Measurements from ENCODE around the gene STRN4. TPM values are rescaled to one million over a fixed set of nuclear protein-coding genes. Genes with fewer than 3 reads are reported as not detected.
A peak's percentile ranks its signal among the peaks of the same experiment; 100 is the strongest.

The STRN4 gene
- total and polyA plus RNA-seq, 2 donors (not counting 1 experiment from before 2014, with no cell fraction given): 33.7 to 56.0 TPM

GRCh38 chr19:46786236-46787039, 40.2 kb upstream of the STRN4 start:
- no peaks in the 10 kb centered on the region for H3K9me3 ChIP-seq (ENCODE audit: control insufficient read depth, insufficient read depth, low read depth, low read length)
- TF ChIP-seq, protein P1, sequence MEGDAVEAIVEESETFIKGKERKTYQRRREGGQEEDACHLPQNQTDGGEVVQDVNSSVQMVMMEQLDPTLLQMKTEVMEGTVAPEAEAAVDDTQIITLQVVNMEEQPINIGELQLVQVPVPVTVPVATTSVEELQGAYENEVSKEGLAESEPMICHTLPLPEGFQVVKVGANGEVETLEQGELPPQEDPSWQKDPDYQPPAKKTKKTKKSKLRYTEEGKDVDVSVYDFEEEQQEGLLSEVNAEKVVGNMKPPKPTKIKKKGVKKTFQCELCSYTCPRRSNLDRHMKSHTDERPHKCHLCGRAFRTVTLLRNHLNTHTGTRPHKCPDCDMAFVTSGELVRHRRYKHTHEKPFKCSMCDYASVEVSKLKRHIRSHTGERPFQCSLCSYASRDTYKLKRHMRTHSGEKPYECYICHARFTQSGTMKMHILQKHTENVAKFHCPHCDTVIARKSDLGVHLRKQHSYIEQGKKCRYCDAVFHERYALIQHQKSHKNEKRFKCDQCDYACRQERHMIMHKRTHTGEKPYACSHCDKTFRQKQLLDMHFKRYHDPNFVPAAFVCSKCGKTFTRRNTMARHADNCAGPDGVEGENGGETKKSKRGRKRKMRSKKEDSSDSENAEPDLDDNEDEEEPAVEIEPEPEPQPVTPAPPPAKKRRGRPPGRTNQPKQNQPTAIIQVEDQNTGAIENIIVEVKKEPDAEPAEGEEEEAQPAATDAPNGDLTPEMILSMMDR (conservative IDR thresholded peaks at IDR 0.05 in 1 of 2, IDR thresholded peaks at IDR 0.05 in 1 of 2; ENCODE audit: low read depth in 1 of 2, low read length in 2 of 2): no peak
- TF ChIP-seq EZH2 (IDR thresholded peaks at IDR 0.05; ENCODE audit: low read length, missing control alignments): no peak
- peak overlapping the region; percentile 82 to 99 (median 92) for H3K4me3 ChIP-seq (replicated peaks in 1 of 4; ENCODE audit: control extremely low read depth in 1 of 4, insufficient read depth in 1 of 4, low read depth in 3 of 4, low read length in 4 of 4)
- H3K4me1 ChIP-seq (ENCODE audit: control insufficient read depth, extremely low read depth, insufficient read depth, low read length): peaks cover 7% of the 10 kb centered on the region
- DNase-seq (ENCODE audit: low read depth in 2 of 2): peak; percentile 77 to 94
- peak overlapping the region; percentile 89 for H3K9ac ChIP-seq (ENCODE audit: insufficient read depth, low read length)
- no peaks in the 10 kb centered on the region for H4K20me1 ChIP-seq (ENCODE audit: control insufficient read depth, extremely low read depth, insufficient read depth, low read length)
- peaks cover 14% of the 10 kb centered on the region for H3K36me3 ChIP-seq (ENCODE audit: control insufficient read depth, insufficient read depth, low read length)
- no peak overlapping the region for H2AFZ ChIP-seq (ENCODE audit: low read length)
- peaks cover 60% of the 10 kb centered on the region for H3K79me2 ChIP-seq (ENCODE audit: control insufficient read depth, insufficient read depth, low read length)
- peak overlapping the region; percentile 86 for H3K4me2 ChIP-seq (ENCODE audit: extremely low read depth, insufficient read depth, low read length)
- no peaks in the 10 kb centered on the region for H3K27me3 ChIP-seq (ENCODE audit: control insufficient read depth, insufficient read depth, low read length)
- H3K27ac ChIP-seq (ENCODE audit: insufficient read depth, low read length): peak overlapping the region; percentile 98

DNA sequence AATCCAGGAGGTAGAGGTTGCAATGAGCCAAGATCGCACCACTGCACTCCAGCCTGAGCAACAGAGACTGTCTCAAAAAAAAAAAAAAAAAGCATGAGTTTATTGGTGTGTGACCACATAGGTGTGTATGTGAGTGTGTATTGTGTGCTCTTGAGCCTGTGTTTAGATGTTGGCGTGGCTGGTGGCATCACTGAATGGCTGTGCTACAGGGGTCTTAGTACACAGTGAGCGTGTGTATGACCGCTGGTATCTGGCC, 39.7 kb upstream of the STRN4 start:
- no peak overlapping the region for H2AFZ ChIP-seq (ENCODE audit: low read length)
- H3K9ac ChIP-seq (ENCODE audit: insufficient read depth, low read length): peak overlapping the region; percentile 89
- peaks cover 9% of the 10 kb centered on the region for H3K4me1 ChIP-seq (ENCODE audit: control insufficient read depth, extremely low read depth, insufficient read depth, low read length)
- H3K4me2 ChIP-seq (ENCODE audit: extremely low read depth, insufficient read depth, low read length): peak overlapping the region; percentile 86
- TF ChIP-seq EZH2 (IDR thresholded peaks at IDR 0.05; ENCODE audit: low read length, missing control alignments): no peak
- peaks cover 14% of the 10 kb centered on the region for H3K36me3 ChIP-seq (ENCODE audit: control insufficient read depth, insufficient read depth, low read length)
- no peaks in the 10 kb centered on the region for H4K20me1 ChIP-seq (ENCODE audit: control insufficient read depth, extremely low read depth, insufficient read depth, low read length)
- H3K27ac ChIP-seq (ENCODE audit: insufficient read depth, low read length): peak overlapping the region; percentile 98
- no peaks in the 10 kb centered on the region for H3K27me3 ChIP-seq (ENCODE audit: control insufficient read depth, insufficient read depth, low read length)
- H3K4me3 ChIP-seq (replicated peaks in 1 of 4; ENCODE audit: control extremely low read depth in 1 of 4, insufficient read depth in 1 of 4, low read depth in 3 of 4, low read length in 4 of 4): peak overlapping the region; percentile 82 to 99 (median 92)
- no peaks in the 10 kb centered on the region for H3K9me3 ChIP-seq (ENCODE audit: control insufficient read depth, insufficient read depth, low read depth, low read length)
- H3K79me2 ChIP-seq (ENCODE audit: control insufficient read depth, insufficient read depth, low read length): peaks cover 60% of the 10 kb centered on the region
- no peak for DNase-seq (ENCODE audit: low read depth in 2 of 2)

GRCh38 chr19:46785054-46785979, 39.1 kb upstream of the STRN4 start:
- Histone ChIP-seq H2AFZ (ENCODE audit: low read length) (no peak overlapping the region), H3K9ac (ENCODE audit: insufficient read depth, low read length) (no peak overlapping the region), H3K27ac (ENCODE audit: insufficient read depth, low read length) (peak overlapping the region; percentile 98), H3K79me2 (ENCODE audit: control insufficient read depth, insufficient read depth, low read length) (peaks cover 60% of the 10 kb centered on the region), H3K4me2 (ENCODE audit: extremely low read depth, insufficient read depth, low read length) (peak overlapping the region; percentile 86), H3K27me3 (ENCODE audit: control insufficient read depth, insufficient read depth, low read length) (no peaks in the 10 kb centered on the region), H3K4me3 (replicated peaks in 1 of 4; ENCODE audit: control extremely low read depth in 1 of 4, insufficient read depth in 1 of 4, low read depth in 3 of 4, low read length in 4 of 4) (peak overlapping the region; percentile 82 to 99 (median 92)), H3K4me1 (ENCODE audit: control insufficient read depth, extremely low read depth, insufficient read depth, low read length) (peaks cover 9% of the 10 kb centered on the region), H4K20me1 (ENCODE audit: control insufficient read depth, extremely low read depth, insufficient read depth, low read length) (no peaks in the 10 kb centered on the region), H3K36me3 (ENCODE audit: control insufficient read depth, insufficient read depth, low read length) (peaks cover 14% of the 10 kb centered on the region), H3K9me3 (ENCODE audit: control insufficient read depth, insufficient read depth, low read depth, low read length) (no peaks in the 10 kb centered on the region)
- peak in 1 of 2 donors; percentile 21 for DNase-seq (ENCODE audit: low read depth in 2 of 2)
- TF ChIP-seq, protein P1 (conservative IDR thresholded peaks at IDR 0.05 in 1 of 2, IDR thresholded peaks at IDR 0.05 in 1 of 2; ENCODE audit: low read depth in 1 of 2, low read length in 2 of 2): no peak
- no peak for TF ChIP-seq EZH2 (IDR thresholded peaks at IDR 0.05; ENCODE audit: low read length, missing control alignments)

Data from fibroblast of lung (primary cell).